SU-DHL-6 (cell line): ENCODE data around the gene CASP8AP2.

Experiments
- H2AFZ ChIP-seq: fragments of 200-600 bp; sonication (generic); 2 replicates; pipeline ENCODE4 v1.6.1; 2014; ENCODE audit warnings: low read depth, mild to moderate bottlenecking, moderate library complexity, mixed read lengths, antibody characterized with exemption, low read length; ENCODE audit not compliant: severe bottlenecking
- H3F3A ChIP-seq: fragments of 200-600 bp; shearing (Covaris generic); 2 replicates; pipeline ENCODE4 v1.6.0; 2016; ENCODE audit warnings: antibody characterized with exemption, mild to moderate bottlenecking; ENCODE audit not compliant: insufficient read depth
- H3K27ac ChIP-seq: fragments of 200-600 bp; sonication (generic); 2 replicates; pipeline ENCODE4 v1.5.1; 2016; ENCODE audit warnings: low read depth, mild to moderate bottlenecking, low read length, moderate library complexity, mixed read lengths
- H3K27me3 ChIP-seq: fragments of 200-600 bp; sonication (generic), shearing (Covaris generic); 2 replicates; pipeline ENCODE4 v1.6.0; 2014; ENCODE audit warnings: mild to moderate bottlenecking, low read length
- H3K36me3 ChIP-seq: fragments of 200-600 bp; sonication (generic); 2 replicates; pipeline ENCODE4 v1.6.1; 2014; ENCODE audit warnings: mild to moderate bottlenecking, low read length, mixed read lengths
- H3K4me2 ChIP-seq: fragments of 300-600, 200-600 bp; shearing (Covaris generic), sonication (generic); 2 replicates; pipeline ENCODE4 v1.6.0; 2014; ENCODE audit warnings: low read length, low read depth, mild to moderate bottlenecking; ENCODE audit not compliant: poor library complexity, severe bottlenecking
- H3K4me3 ChIP-seq: fragments of 200-600 bp; sonication (generic); 2 replicates; pipeline ENCODE4 v1.5.1; 2014; ENCODE audit warnings: antibody characterized with exemption, low read length, mild to moderate bottlenecking, mixed read lengths; ENCODE audit not compliant: insufficient read depth, poor library complexity, severe bottlenecking
- H3K79me2 ChIP-seq: fragments of 200-600 bp; sonication (generic); 2 replicates; pipeline ENCODE4 v1.6.1; 2014; ENCODE audit warnings: mild to moderate bottlenecking, low read length, moderate library complexity; ENCODE audit not compliant: insufficient read depth
- H3K9ac ChIP-seq: fragments of 200-600 bp; sonication (generic); 2 replicates; pipeline ENCODE4 v1.7.0; 2014; ENCODE audit warnings: mild to moderate bottlenecking, low read length
- H3K9me2 ChIP-seq: fragments of 200-600 bp; sonication (generic); replicated peaks from 2 replicates; pipeline ENCODE4 v1.6.1; 2014; ENCODE audit warnings: low read length; ENCODE audit not compliant: insufficient read depth
- H3K9me3 ChIP-seq: fragments of 200-600 bp; sonication (generic); 2 replicates; pipeline ENCODE4 v1.6.1; 2014; ENCODE audit warnings: low read length, mixed read lengths; ENCODE audit not compliant: insufficient read depth
- H4K20me1 ChIP-seq: fragments of 200-600 bp; sonication (generic); 2 replicates; pipeline ENCODE4 v1.6.1; 2014; ENCODE audit warnings: low read depth, mild to moderate bottlenecking, antibody characterized with exemption, low read length, moderate library complexity, mixed read lengths
- CTCF ChIP-seq: fragments of 200-600 bp; sonication (generic); IDR thresholded peaks from one replicate; pipeline ENCODE4 v1.5.1; 2017; ENCODE audit warnings: antibody characterized with exemption, mild to moderate bottlenecking, low read length, moderate library complexity; ENCODE audit not compliant: insufficient read depth, poor library complexity, severe bottlenecking
- EZH2phosphoT487 ChIP-seq: fragments of 200-600 bp; sonication (generic), shearing (Covaris generic); conservative IDR thresholded peaks from 2 replicates; pipeline ENCODE4 v1.6.1; 2018; ENCODE audit warnings: mild to moderate bottlenecking, antibody characterized with exemption, low read length, moderate library complexity, mixed read lengths

Gene CASP8AP2

GRCh38 chr6:89789980-89790379 is 39.7 kb upstream of the CASP8AP2 start:
- peaks cover 32% of the 10 kb centered on the region; the same call in 1 of the 2 replicates for H3K36me3 ChIP-seq
- H4K20me1 ChIP-seq = 0 out of 2 replicates have a peak, but pooled peaks cover 7% of the 10 kb centered on the region

GRCh38 chr6:89790403-89790802 is 39.3 kb upstream of the CASP8AP2 start:
- Histone ChIP-seq H3K9me3 (no peaks in the 10 kb centered on the region), H3K4me2 (no peak overlapping the region), H3K36me3 (peaks cover 28% of the 10 kb centered on the region; the same call in 1 of the 2 replicates), H2AFZ (no peak overlapping the region), H4K20me1 (0 out of 2 replicates have a peak, but pooled peaks cover 7% of the 10 kb centered on the region), H3K9me2 (no peaks in the 10 kb centered on the region), H3K79me2 (peaks cover 5% of the 10 kb centered on the region; the same call in 1 of the 2 replicates), H3K27ac (no peak overlapping the region), H3K27me3 (no peaks in the 10 kb centered on the region), H3F3A (0 out of 2 replicates have a peak, but pooled peaks cover 2% of the 10 kb centered on the region), H3K9ac (no peak overlapping the region), H3K4me3 (no peak overlapping the region)
- no peak for TF ChIP-seq EZH2phosphoT487
- TF ChIP-seq CTCF = no peak

More at GRCh38 chr6:89789980-89790379, 39.7 kb upstream of the CASP8AP2 start:
- Histone ChIP-seq H3K9me2 (no peaks in the 10 kb centered on the region), H2AFZ (no peak overlapping the region), H3K9me3 (no peaks in the 10 kb centered on the region), H3K27me3 (no peaks in the 10 kb centered on the region), H3K79me2 (peaks cover under 1% of the 10 kb centered on the region; the same call in 1 of the 2 replicates), H3K4me3 (no peak overlapping the region), H3F3A (0 out of 2 replicates have a peak, but pooled peaks cover 2% of the 10 kb centered on the region), H3K27ac (no peak overlapping the region), H3K9ac (no peak overlapping the region), H3K4me2 (no peak overlapping the region)
- TF ChIP-seq EZH2phosphoT487 = no peak
- no peak for TF ChIP-seq CTCF

- Histone ChIP-seq H3K27me3 (no peaks in the 10 kb centered on the region), H3K9me3 (no peaks in the 10 kb centered on the region), H3K4me3 (no peak overlapping the region), H3K27ac (no peak overlapping the region), H3F3A (0 out of 2 replicates have a peak, but pooled peaks cover 2% of the 10 kb centered on the region), H2AFZ (no peak overlapping the region), H3K9me2 (no peaks in the 10 kb centered on the region), H3K4me2 (no peak overlapping the region), H4K20me1 (0 out of 2 replicates have a peak, but pooled peaks cover 7% of the 10 kb centered on the region), H3K36me3 (peaks cover 20% of the 10 kb centered on the region; the same call in 1 of the 2 replicates), H3K79me2 (peaks cover 13% of the 10 kb centered on the region; the same call in 1 of the 2 replicates), H3K9ac (no peak overlapping the region)
- TF ChIP-seq CTCF (peak; percentile 11), EZH2phosphoT487 (no peak)
Measured at GRCh38 chr6:89792881-89793280, 36.8 kb upstream of the CASP8AP2 start.
